NCI-H128 (cell line): ENCODE measurements around the gene IL1R2.

Experiments used
- DNase-seq: peaks from one replicate; lab custom pipeline; 2025; ENCODE audit not compliant: unreplicated experiment; lab: John Stamatoyannopoulos, UW

Gene IL1R2

DNA sequence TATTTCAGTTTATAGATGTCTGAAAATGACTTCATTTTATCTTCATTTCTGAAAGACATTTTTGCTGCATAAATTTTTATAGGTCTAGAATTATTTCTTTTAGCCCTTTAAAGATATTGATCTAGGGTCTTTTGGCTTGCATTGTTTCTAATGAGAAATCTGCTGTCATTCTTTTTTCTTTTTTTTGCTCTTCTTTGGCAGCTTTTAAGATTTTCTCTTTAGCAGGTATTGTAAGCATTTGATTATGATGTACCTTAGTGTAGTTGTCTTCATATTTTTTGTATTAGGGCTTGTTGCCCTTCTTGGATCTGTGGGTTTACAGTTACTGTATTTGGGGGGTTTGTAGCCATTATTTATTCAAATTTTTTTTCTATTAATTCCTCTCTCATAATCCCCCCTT lies 84.8 kb downstream of the IL1R2 start:
- no peak for DNase-seq
